GM12864 (cell line): Measurements from ENCODE around the gene HECW1.

Experiments used
- DNase-seq: peaks from one replicate; pipeline ENCODE4 v3.0.0-alpha.2; 2011; ENCODE audit warnings: low read depth
- H3K4me3 ChIP-seq: 2 replicates; pipeline ENCODE4 v1.5.1; 2011; ENCODE audit warnings: mild to moderate bottlenecking, low read depth, low read length, control low read depth
- CTCF ChIP-seq: IDR thresholded peaks from 2 replicates; pipeline ENCODE4 v1.5.1; 2011; ENCODE audit warnings: low read depth, mild to moderate bottlenecking, moderate library complexity, low read length, control low read depth, inconsistent platforms; ENCODE audit errors: missing control alignments

HECW1 gene

DNA sequence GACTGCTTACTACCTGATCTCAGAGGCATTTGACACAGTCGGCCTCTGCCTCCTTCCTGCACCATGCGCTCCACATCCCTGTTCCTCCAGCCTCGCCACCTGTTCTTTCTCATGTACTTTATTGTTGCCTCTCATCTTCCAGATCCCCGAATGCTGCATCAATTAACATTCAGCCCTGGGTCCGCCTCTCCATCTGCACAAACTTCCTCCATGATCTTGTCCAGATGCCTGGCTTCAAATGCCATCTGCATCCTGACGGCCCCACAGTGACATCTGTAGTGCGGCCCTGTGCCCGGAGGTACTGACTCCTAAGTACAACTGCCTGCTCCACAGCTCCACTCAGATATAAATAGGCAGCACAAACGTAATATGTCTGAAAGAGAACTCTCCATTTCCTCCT is 419.3 kb downstream of the HECW1 start:
- no peak for TF ChIP-seq CTCF
- no peak for DNase-seq
- H3K4me3 ChIP-seq: no peak overlapping the region

DNA sequence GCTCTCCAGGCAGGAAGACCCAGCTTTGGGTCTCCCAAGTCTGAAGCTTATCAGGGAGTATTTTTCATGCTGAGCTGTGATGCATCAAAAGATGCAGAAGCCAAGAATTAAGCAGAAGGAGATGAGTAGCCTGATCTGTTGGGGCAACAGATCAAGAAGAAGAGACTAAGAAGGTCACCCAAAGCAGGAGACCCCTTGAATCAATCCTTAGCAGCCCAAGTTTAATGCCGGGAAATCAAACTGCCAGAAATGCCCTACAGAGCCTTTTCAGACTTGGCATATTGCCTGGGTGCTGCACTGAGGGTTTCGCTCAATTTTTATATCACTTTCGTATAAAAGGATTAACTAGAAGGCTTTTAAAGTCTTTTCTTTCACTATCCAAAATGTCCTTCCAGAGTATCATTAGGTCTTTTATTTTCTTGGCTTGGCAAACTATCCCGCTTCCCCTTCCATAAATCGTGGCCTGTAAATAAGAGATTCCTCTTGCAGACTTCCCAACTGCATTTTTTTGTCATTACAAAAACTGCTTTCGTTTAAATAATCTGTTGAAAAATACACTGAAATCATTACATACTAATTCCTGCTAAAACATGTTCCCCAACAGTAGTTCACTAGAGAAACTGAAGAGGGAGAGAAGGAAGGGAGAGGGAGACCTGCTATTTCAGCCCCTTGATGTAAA is 421.5 kb downstream of the HECW1 start:
- TF ChIP-seq CTCF: no peak
- H3K4me3 ChIP-seq: no peak overlapping the region
- DNase-seq: no peak

- H3K4me3 ChIP-seq: no peak overlapping the region
- DNase-seq: no peak
- TF ChIP-seq CTCF: no peak
Observed at GRCh38 chr7:43535031-43535451, 422.6 kb downstream of the HECW1 start.

- DNase-seq: no peak
- H3K4me3 ChIP-seq: no peak overlapping the region
- no peak for TF ChIP-seq CTCF
Observed at GRCh38 chr7:43535810-43536585, 423.6 kb downstream of the HECW1 start.

DNA sequence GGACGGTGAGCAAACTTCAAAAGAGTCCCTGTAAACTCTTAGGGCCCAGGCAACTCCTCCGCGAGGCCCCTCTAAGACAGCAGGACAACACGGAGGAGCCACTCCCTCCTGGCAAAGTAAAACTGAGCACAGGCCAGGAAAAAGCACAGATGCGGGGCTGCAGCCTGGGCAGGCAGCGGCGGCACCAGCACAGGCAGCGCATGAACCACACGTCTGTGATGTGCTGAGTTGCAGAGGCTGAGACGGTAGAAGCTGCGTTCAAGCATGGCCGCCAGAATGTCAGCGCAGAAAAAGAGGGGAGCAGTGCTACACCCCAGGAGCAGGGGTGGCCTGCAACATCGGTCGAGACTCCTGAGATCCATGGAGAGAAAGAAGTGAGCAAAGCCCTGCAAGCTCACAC is 424.3 kb downstream of the HECW1 start:
- no peak overlapping the region for H3K4me3 ChIP-seq
- DNase-seq: no peak
- TF ChIP-seq CTCF: no peak

DNA sequence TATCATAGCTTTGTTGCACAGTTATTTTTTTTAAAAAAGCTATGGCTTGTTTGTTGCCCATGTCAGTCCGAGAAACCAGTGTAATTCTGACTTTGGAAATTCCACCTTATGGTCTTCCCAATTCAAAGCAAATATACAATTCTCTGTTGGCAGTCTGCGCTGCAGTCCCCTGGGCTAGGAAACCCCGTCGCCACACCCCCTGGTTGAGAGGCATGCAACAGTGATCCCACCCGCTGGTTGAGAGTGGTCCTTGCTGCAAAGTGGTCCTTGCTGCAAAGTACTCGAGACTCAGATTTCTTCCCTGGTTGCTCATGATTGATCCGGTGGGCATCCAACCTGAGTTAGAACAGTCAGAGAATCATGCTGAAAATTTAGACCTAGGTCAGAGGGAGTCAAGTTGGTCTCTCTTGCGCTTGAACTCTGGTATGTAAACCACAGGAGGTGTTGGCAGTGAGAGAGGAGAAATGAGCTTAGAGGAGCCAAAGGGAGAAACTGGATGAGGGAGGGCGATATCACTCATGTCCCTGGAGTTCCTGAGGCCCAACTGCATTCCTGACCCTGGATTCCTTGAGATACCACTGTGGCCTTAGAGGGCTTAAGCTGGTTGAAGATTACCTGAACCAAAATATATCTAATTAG is 425.4 kb downstream of the HECW1 start:
- no peak for DNase-seq
- no peak overlapping the region for H3K4me3 ChIP-seq
- TF ChIP-seq CTCF: no peak
